GM20000 (cell line): Measurements from ENCODE around the gene INPP5A.

Experiments used
- DNase-seq: peaks from one replicate; pipeline ENCODE4 v3.0.0; 2012; ENCODE audit warnings: low spot score
- TF ChIP-seq, protein P1 (sequence below): IDR thresholded peaks from 2 replicates; pipeline ENCODE4 v1.5.1; 2012; ENCODE audit warnings: mild to moderate bottlenecking, control low read depth; ENCODE audit errors: extremely low read depth, missing control alignments

Gene INPP5A

DNA sequence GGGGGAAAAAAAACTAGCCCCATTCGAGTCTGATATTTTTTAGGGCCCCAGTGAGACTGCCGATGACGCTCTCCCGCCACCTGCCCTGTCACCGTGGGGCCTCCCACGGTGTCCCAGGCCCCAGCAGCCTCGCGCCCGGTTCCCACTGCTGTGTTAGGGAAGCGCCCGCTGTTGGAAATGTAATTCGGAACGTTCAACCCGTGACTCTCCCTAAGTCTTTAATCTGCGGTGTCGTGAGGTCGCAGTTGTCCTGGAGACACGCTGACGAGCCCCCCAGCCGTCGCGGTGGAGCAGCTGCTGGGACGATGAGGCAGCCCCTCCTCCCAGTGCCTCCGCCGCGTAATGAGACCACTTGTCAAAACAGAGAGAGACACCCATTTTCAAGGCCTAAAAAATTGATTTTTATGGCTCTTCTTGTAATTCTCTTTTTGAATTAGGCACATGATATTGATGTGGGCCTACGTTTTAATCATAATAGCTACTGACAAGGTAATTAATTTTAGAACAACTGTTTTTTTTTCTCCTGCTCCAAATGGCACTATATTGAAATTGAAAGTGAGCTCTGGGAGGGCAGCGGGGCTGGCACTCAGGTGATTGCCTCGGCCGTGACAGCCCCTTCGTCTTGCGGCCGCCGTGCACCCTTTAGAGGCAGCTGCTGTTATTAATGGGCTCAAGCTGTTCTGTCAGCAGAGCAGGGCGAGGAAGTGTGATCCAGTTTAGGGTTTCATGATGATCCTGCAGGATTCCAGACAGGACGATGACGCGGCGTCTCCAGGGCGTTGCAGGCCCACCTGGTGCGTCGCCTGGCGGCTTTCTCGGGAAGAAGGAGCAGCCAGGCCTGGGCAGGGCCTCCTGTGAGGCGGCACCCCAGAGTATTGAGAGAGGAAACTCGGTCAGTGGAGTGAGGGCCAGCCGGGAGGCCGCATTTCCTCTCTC lies 185.1 kb downstream of the INPP5A start:
- TF ChIP-seq, protein P1, sequence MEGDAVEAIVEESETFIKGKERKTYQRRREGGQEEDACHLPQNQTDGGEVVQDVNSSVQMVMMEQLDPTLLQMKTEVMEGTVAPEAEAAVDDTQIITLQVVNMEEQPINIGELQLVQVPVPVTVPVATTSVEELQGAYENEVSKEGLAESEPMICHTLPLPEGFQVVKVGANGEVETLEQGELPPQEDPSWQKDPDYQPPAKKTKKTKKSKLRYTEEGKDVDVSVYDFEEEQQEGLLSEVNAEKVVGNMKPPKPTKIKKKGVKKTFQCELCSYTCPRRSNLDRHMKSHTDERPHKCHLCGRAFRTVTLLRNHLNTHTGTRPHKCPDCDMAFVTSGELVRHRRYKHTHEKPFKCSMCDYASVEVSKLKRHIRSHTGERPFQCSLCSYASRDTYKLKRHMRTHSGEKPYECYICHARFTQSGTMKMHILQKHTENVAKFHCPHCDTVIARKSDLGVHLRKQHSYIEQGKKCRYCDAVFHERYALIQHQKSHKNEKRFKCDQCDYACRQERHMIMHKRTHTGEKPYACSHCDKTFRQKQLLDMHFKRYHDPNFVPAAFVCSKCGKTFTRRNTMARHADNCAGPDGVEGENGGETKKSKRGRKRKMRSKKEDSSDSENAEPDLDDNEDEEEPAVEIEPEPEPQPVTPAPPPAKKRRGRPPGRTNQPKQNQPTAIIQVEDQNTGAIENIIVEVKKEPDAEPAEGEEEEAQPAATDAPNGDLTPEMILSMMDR = no peak
- DNase-seq = no peak

DNA sequence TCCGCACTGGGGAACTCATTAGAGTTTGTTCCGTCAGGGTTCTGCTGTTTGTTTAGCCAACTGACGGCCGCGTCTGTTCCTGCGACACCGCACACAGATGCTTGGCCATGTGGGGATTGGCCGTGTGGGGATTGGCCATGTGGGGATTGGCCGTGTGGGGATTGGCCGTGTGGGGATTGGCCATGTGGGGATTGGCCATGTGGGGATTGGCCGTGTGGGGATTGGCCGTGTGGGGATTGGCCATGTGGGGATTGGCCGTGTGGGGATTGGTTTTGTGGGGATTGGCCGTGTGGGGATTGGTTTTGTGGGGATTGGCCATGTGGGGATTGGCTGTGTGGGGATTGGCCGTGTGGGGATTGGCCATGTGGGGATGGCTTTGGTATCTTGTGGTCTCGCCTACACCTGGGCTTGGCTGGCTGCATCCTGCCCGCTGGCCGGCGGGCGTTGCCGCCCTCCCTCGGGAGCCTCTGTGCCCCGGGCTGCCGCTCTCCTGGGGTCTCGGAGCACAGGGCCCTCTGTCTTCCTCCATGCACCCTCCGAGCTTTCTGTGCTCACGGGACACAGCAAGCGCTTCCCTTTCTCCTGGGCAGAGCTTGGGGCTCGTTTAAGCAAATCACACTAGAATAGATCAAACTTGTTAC lies 185.9 kb downstream of the INPP5A start:
- TF ChIP-seq, protein P1 = no peak
- no peak for DNase-seq

DNA sequence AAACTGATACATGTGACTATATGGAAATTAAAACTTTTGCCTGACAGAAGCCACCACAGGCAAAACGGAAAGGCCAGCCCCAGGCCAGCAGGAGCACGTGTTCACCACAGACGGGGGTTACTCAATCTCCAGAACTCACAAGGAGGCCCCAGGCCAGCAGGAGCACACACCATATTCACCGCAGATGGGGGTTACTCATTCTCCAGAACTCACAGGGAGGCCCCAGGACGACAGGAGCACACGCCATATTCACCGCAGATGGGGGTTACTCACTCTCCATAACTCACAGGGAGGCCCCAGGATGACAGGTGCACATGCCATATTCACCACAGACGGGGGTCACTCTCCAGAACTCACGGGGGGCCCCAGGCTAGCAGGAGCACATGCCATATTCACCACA lies 186.9 kb downstream of the INPP5A start:
- no peak for DNase-seq
- TF ChIP-seq, protein P1 = no peak

DNA sequence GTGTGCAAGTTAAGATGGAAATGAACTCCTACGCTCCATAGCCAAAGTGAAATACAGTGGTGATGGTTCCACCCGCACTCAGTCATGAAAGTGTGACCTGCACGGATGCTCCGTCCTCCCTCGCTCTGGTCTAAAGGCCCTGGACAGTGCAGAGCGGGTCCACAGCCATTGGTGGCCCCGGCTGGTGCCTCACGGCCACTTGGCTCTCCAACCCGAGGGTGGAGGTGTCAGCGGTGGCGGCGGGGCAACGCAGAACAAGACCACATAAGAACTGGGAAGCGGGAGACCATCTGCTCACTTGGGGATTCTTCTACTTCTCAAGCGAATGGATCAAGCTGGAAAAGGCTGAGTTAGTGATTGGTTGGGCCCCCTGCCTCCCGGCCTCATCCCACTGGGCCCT lies 187.6 kb downstream of the INPP5A start:
- no peak for DNase-seq
- TF ChIP-seq, protein P1 = no peak

DNA sequence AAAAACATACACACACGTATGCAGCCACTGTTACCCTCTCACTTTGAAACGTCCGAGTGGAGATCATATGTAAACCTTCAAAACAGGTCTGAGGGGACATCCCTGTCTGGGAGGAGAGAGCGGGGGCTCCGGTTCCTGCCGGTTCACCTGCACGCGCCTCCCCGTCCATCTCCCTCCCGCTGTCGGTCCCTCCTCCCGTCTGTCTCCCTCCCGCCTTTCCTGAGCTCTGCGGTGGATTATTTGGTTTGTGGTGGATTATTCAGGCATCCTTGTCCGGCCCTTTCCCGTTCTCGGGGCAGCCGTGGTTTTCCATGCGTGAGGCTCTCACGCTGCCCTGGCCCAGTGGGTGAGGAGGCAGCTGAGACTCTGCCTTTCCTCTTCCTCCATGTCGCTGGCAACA lies 188.6 kb downstream of the INPP5A start:
- TF ChIP-seq, protein P1 = no peak
- DNase-seq = no peak

DNA sequence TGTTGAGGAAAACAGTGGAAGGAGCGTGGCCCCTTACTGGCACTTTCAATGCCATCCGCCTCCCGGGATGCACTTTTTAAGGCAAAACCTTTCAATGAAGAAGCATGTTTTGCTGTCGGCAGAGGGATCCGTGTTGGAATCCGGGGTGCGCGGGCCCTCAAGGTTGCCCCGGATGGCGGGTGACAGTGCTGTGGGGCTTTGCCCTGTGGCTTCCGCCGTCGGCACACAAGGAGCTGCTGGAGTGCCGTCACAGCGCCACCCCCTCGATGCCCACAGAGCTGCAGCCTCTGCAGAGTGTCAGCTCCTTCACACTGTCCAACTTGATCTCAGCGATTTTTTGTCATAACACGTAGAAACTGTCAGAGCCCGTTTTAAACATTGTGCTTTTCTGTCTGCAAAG lies 189.4 kb downstream of the INPP5A start:
- DNase-seq = no peak
- TF ChIP-seq, protein P1 = no peak

DNA sequence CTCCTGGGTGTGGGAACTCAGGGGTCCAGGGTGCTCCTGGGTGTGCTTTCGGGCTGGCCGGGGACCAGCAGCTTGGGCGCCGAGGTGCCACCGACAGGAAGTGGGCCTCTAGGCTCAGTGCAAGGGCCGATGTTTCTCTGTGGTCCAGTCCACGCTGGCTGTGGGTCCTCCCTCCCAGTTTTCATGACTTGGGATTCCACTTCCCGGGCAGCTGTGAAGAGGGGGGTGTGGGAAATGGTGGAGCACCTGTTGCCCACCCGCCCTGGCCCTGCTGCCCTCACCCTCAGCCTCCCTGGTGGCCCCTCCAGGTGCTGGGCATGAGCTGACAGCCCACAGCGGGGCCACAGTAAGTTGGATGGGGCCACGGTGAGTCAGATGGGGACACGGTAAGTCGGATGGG lies 189.8 kb downstream of the INPP5A start:
- DNase-seq = no peak
- TF ChIP-seq, protein P1 = no peak
